NCI-H2196 treated with DMSO at 0.1 percent for 48 hours (cell line): Measurements from ENCODE around the gene ACTL7B.
"Not testable (repeated sequence)": the region's sequence is repeated elsewhere in the genome, so short reads cannot be mapped to it uniquely, and the experiment has no call there.

Experiments used
- DNase-seq: peaks from one replicate; lab custom pipeline; 2025; ENCODE audit not compliant: unreplicated experiment; lab: John Stamatoyannopoulos, UW

Gene ACTL7B

GRCh38 chr9:108874058-108874788 is 18.4 kb upstream of the ACTL7B start:
- no peak for DNase-seq

GRCh38 chr9:108869092-108869725 is 13.4 kb upstream of the ACTL7B start:
- DNase-seq = no peak

- DNase-seq = no peak
Observed at GRCh38 chr9:108867829-108868228, 12.0 kb upstream of the ACTL7B start.

GRCh38 chr9:108867116-108867515 is 11.3 kb upstream of the ACTL7B start:
- no peak for DNase-seq

- DNase-seq = no peak
Observed at GRCh38 chr9:108866001-108866420, 10.2 kb upstream of the ACTL7B start.

- DNase-seq = no peak
Observed at GRCh38 chr9:108865037-108865436, 9.3 kb upstream of the ACTL7B start.

GRCh38 chr9:108864446-108864845 is 8.7 kb upstream of the ACTL7B start:
- no peak for DNase-seq

- DNase-seq = no peak
Observed at GRCh38 chr9:108863891-108864290, 8.1 kb upstream of the ACTL7B start.

- no peak for DNase-seq
Observed at GRCh38 chr9:108861997-108862396, 6.2 kb upstream of the ACTL7B start, which contains the start of gene ACTL7A. Gene ACTL7A, plus strand, starts transcription at chr9:108862266. Its CDS starts 57 bp downstream, at chr9:108862323.

- DNase-seq = no peak
Observed at GRCh38 chr9:108861464-108861863, 5.7 kb upstream of the ACTL7B start.

- DNase-seq = no peak
Observed at GRCh38 chr9:108860764-108861163, 5.0 kb upstream of the ACTL7B start.

GRCh38 chr9:108860354-108860753 is 4.6 kb upstream of the ACTL7B start:
- no peak for DNase-seq

GRCh38 chr9:108859459-108860114 is 3.8 kb upstream of the ACTL7B start:
- DNase-seq = no peak

- no peak for DNase-seq
Observed at GRCh38 chr9:108857572-108857971, 1.8 kb upstream of the ACTL7B start.

- DNase-seq = no peak
Observed at GRCh38 chr9:108855529-108855886, 278 bp downstream of the ACTL7B start.

- DNase-seq = no peak
Observed at GRCh38 chr9:108854641-108855528, 901 bp downstream of the ACTL7B start.

- no peak for DNase-seq
Observed at GRCh38 chr9:108854094-108854493, 1.7 kb downstream of the ACTL7B start.

GRCh38 chr9:108852079-108852478 is 3.7 kb downstream of the ACTL7B start:
- no peak for DNase-seq

- DNase-seq = no peak
Observed at GRCh38 chr9:108851138-108851537, 4.6 kb downstream of the ACTL7B start.

- peak; percentile 6 for DNase-seq
Observed at GRCh38 chr9:108850293-108850897, 5.4 kb downstream of the ACTL7B start.

GRCh38 chr9:108848296-108848695 is 7.5 kb downstream of the ACTL7B start:
- DNase-seq = not testable (repeated sequence)
